CD8-positive, alpha-beta memory T cell (primary cell): ENCODE measurements around the gene C19orf12. TPM values are rescaled to one million over a fixed set of nuclear protein-coding genes. Genes with fewer than 3 reads are reported as not detected.

Experiments
- CTCF ChIA-PET: fragments of 350-600 bp; sonication (Branson Sonifier 250); formaldehyde crosslinking; loops from one replicate; lab custom pipeline; 2021; ENCODE audit warnings: antibody characterized with exemption; lab: Charles Lee
- POLR2A ChIA-PET: fragments of 350-600 bp; sonication (Branson Sonifier 250); formaldehyde crosslinking; loops from one replicate; lab custom pipeline; 2021; ENCODE audit warnings: antibody characterized with exemption; lab: Charles Lee
- DNase-seq, 5 donors: peaks; one replicate each; pipeline versions ENCODE4 v3.0.0 to v3.0.0-alpha.2; 2020 to 2022; ENCODE audit warnings: mixed read lengths in 1 of 5
- H3K27ac ChIP-seq: one replicate; pipeline ENCODE4 v1.7.0; 2013; ENCODE audit warnings: low read depth, mild to moderate bottlenecking, low read length, moderate library complexity
- H3K27me3 ChIP-seq: 2 replicates; pipeline ENCODE4 v1.7.0; 2013; ENCODE audit warnings: low read length, mild to moderate bottlenecking; ENCODE audit not compliant: insufficient read depth, poor library complexity, severe bottlenecking
- H3K36me3 ChIP-seq: 2 replicates; pipeline ENCODE4 v1.7.0; 2013; ENCODE audit warnings: mild to moderate bottlenecking, low read length, moderate library complexity; ENCODE audit not compliant: insufficient read depth
- H3K4me1 ChIP-seq: 2 replicates; pipeline ENCODE4 v1.7.0; 2013; ENCODE audit warnings: mild to moderate bottlenecking, low read length, moderate library complexity; ENCODE audit not compliant: insufficient read depth
- H3K4me3 ChIP-seq: 2 replicates; pipeline ENCODE4 v1.7.0; 2013; ENCODE audit warnings: mild to moderate bottlenecking, low read length
- H3K9me3 ChIP-seq: 2 replicates; pipeline ENCODE4 v1.7.0; 2013; ENCODE audit warnings: mild to moderate bottlenecking, low read length
- H3K27ac Mint-ChIP-seq, 8 donors: one replicate each; pipeline ENCODE4 v1.8.0; 2020 to 2021; ENCODE audit warnings: mixed read lengths in 8 of 8, mild to moderate bottlenecking in 6 of 8, inconsistent platforms in 3 of 8, moderate library complexity in 3 of 8
- H3K27me3 Mint-ChIP-seq, 2 donors: one replicate each; pipeline ENCODE4 v1.8.0; 2020 to 2021; ENCODE audit warnings: mixed read lengths in 2 of 2, mild to moderate bottlenecking in 1 of 2, moderate library complexity in 1 of 2
- H3K36me3 Mint-ChIP-seq, 3 donors: one replicate each; pipeline ENCODE4 v1.8.0; 2020 to 2021; ENCODE audit warnings: mixed read lengths in 3 of 3, inconsistent platforms in 1 of 3, mild to moderate bottlenecking in 1 of 3
- H3K4me1 Mint-ChIP-seq, 3 donors: one replicate each; pipeline ENCODE4 v1.8.0; 2020 to 2021; ENCODE audit warnings: mixed read lengths in 3 of 3, inconsistent platforms in 1 of 3, mild to moderate bottlenecking in 1 of 3
- H3K4me3 Mint-ChIP-seq, 7 donors: one replicate each; pipeline ENCODE4 v1.8.0; 2020 to 2021; ENCODE audit warnings: mixed read lengths in 7 of 7, mild to moderate bottlenecking in 6 of 7, moderate library complexity in 4 of 7, inconsistent platforms in 2 of 7
- H3K9me3 Mint-ChIP-seq, 5 donors: one replicate each; pipeline ENCODE4 v1.8.0; 2020 to 2022; ENCODE audit warnings: mixed read lengths in 5 of 5, mild to moderate bottlenecking in 3 of 5, moderate library complexity in 2 of 5, inconsistent platforms in 1 of 5
- polyA plus RNA-seq: library from polyadenylated mRNA; unstranded; fragments of 300-500 nt; fragmentation: Illumina TruSeq; gene quantifications from one replicate; pipeline ENCODE4 v1.2.3, GENCODE V29; 2021
- total RNA-seq, 2 experiments: library from RNA; stranded (reverse); gene quantifications; one replicate each; pipeline ENCODE4 v1.2.3, GENCODE V29; 2021

Gene C19orf12
- total and polyA plus RNA-seq, 3 experiments from 2014 or later, result 32.3 to 35.3 (median 33.0) TPM

GRCh38 chr19:29665215-29665825, 49.7 kb downstream of the C19orf12 start, which contains the start of gene PLEKHF1:
TSS of gene PLEKHF1 (plus strand) at chr19:29665461. CDS start at chr19:29673840, 8,379 bp downstream.
- H3K4me1 Mint-ChIP-seq, result peaks cover 37 to 43% (median 42%) of the 10 kb centered on the region in 3 donors
- peak within 1 kb of the TSS; percentile 88 to 98 (median 93) for H3K4me3 Mint-ChIP-seq
- H3K9me3 Mint-ChIP-seq, result no peaks in the 10 kb centered on the region
- no peaks in the 10 kb centered on the region for H3K27me3 Mint-ChIP-seq
- POLR2A ChIA-PET, result interaction anchor here (0.6 to 4.6 kb wide), 7 partner anchors 16 to 123 kb away, joined by 3 to 46 read pairs (median 5); partner anchors contain the start of genes C19orf12 and POP4
- no peaks in the 10 kb centered on the region for H3K36me3 ChIP-seq
- H3K27ac ChIP-seq, result peak within 1 kb of the TSS; percentile 69
- H3K36me3 Mint-ChIP-seq, result peaks cover 0 to 21% (median 2%) of the 10 kb centered on the region in 3 donors
- CTCF ChIA-PET, result interaction anchor here (0.8 to 8.4 kb wide), 15 partner anchors 8 to 63 kb away, joined by 3 to 127 read pairs (median 5); partner anchors contain the start of genes C19orf12 and POP4
- H3K9me3 ChIP-seq, result no peaks in the 10 kb centered on the region
- peak within 1 kb of the TSS; percentile 91 for H3K4me3 ChIP-seq
- peak; percentile 81 to 85 (median 82) for DNase-seq
- H3K27ac Mint-ChIP-seq, result peak within 1 kb of the TSS; percentile 89 to 100 (median 98)
- no peaks in the 10 kb centered on the region for H3K27me3 ChIP-seq
- peaks cover 50% of the 10 kb centered on the region for H3K4me1 ChIP-seq

GRCh38 chr19:29664753-29665214, 50.3 kb downstream of the C19orf12 start:
- peak overlapping the region; percentile 50 for H3K4me3 ChIP-seq
- no peaks in the 10 kb centered on the region for H3K9me3 ChIP-seq
- peak overlapping the region; percentile 78 to 93 (median 83) for H3K4me3 Mint-ChIP-seq
- H3K9me3 Mint-ChIP-seq, result no peaks in the 10 kb centered on the region
- H3K27ac ChIP-seq, result peak overlapping the region; percentile 69
- ChIA-PET CTCF (interaction anchor here (0.9 to 8.4 kb wide), 14 partner anchors 9 to 63 kb away, joined by 3 to 127 read pairs (median 14); partner anchors contain the start of genes C19orf12 and POP4), POLR2A (interaction anchor here (0.9 to 4.6 kb wide), 5 partner anchors 17 to 58 kb away, joined by 3 to 46 read pairs (median 7); partner anchors contain the start of genes C19orf12 and POP4)
- peaks cover 0 to 18% (median 2%) of the 10 kb centered on the region in 3 donors for H3K36me3 Mint-ChIP-seq
- H3K36me3 ChIP-seq, result no peaks in the 10 kb centered on the region
- H3K4me1 Mint-ChIP-seq, result peaks cover 32 to 38% (median 37%) of the 10 kb centered on the region in 3 donors
- H3K27me3 Mint-ChIP-seq, result no peaks in the 10 kb centered on the region
- peak overlapping the region; percentile 39 to 93 (median 82) for H3K27ac Mint-ChIP-seq
- no peak for DNase-seq
- H3K27me3 ChIP-seq, result no peaks in the 10 kb centered on the region
- peaks cover 50% of the 10 kb centered on the region for H3K4me1 ChIP-seq

DNA sequence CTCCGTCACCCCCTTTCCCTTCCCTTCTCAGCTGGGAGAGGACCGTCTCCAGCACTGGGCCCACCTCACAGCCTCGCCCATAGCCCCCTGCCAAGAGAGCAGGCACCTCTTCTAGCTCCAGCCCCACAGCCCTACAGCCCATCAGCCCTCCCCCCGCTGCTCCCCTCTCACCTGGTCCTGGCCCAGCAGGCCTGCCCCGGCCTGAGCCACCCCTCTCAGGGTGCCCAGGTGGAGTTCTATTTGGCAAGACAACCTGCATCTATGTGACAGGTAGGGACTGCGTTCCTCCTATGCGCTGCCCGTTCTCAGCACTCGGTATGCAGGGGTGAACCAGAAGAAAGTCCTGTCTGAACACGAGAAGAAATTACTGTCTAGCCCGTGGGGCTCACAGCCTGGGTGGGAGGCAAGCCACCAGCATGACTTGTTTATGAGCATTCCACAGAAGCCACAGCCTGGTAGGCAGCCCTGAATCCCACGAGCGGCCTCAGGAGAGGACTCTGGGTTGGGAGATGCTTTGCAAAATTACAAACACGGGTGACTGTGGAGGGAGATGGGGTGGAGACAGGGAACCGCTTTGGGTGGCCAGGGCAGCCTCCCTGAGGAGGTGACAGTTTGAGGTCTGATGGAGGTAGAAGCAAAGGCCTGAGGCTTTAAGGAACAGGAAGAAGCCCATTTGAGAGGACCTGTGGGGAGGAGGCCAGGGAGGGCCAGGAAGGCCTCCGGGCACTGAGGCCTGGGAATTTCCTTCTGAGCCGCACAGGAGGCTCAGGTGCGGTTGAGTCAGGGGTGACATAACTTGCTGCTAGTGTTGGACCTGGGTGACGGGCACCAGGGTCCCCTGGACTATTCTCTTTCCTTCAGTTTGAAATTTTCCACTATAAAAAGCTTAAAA, 51.0 kb downstream of the C19orf12 start:
- ChIA-PET POLR2A (interaction anchor here (1.5 kb wide), 1 partner anchor 41 kb away, joined by 5 read pairs; no protein-coding TSS in a partner anchor), CTCF (interaction anchor here (0.9 to 8.4 kb wide), 9 partner anchors 8 to 55 kb away, joined by 3 to 127 read pairs (median 48); partner anchors contain the start of genes C19orf12 and POP4)
- Mint-ChIP-seq H3K27ac (peak overlapping the region in 7 of 8 donors; percentile 63 to 91 (median 87)), H3K4me1 (peaks cover 25 to 31% (median 30%) of the 10 kb centered on the region in 3 donors), H3K9me3 (no peaks in the 10 kb centered on the region), H3K27me3 (no peaks in the 10 kb centered on the region), H3K36me3 (peaks cover 0 to 16% (median 0%) of the 10 kb centered on the region in 3 donors), H3K4me3 (peak overlapping the region; percentile 78 to 93 (median 83))
- H3K36me3 ChIP-seq, result no peaks in the 10 kb centered on the region
- peak overlapping the region; percentile 69 for H3K27ac ChIP-seq
- no peak overlapping the region for H3K4me3 ChIP-seq
- no peak for DNase-seq
- H3K4me1 ChIP-seq, result peaks cover 43% of the 10 kb centered on the region
- no peaks in the 10 kb centered on the region for H3K9me3 ChIP-seq
- no peaks in the 10 kb centered on the region for H3K27me3 ChIP-seq

DNA sequence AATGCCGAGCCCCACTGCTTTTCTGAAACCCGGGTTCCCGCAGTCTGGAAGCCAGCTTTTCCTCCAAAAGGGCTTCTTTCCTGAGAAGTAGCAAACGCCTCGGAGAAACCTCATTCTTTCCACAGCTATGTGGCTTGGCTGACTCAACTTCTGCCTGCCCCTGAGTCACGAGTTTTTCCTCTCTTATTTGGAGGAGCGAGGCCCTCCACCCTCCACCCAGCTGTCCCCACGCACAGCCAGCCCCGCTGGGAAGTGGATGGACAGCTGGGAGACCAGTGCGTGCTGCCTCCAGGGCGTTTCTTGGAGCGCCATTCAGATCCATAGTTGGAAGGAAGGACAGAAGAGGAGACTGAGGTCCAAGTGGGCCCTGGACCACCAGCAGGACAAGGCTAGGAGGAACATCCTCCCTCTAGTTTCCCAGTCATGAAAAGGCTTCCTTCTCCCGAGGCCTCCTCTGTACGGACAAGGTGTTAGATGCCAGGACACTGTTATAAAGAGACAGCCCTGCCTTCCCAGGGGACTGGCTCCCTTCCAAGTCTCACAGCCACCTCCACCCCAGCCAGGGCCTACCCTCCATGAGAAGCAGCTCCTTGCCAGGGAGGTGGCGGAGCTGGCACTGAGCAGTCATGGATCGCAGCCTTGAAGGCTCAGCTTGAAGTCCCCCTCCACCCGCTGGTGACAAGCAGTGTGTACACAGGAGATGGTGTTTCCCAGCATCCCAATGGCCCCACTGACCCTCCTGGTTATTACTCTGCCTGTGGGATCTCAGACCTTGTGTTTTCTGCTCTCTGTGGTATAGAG, 52.3 kb downstream of the C19orf12 start:
- Mint-ChIP-seq H3K4me3 (peak overlapping the region in 5 of 7 donors; percentile 33 to 93 (median 61)), H3K9me3 (no peaks in the 10 kb centered on the region), H3K27me3 (no peaks in the 10 kb centered on the region), H3K4me1 (peaks cover 13 to 18% (median 17%) of the 10 kb centered on the region in 3 donors), H3K27ac (peak overlapping the region in 4 of 8 donors; percentile 32 to 87 (median 58)), H3K36me3 (peaks cover 0 to 16% (median 0%) of the 10 kb centered on the region in 3 donors)
- Histone ChIP-seq H3K4me1 (peaks cover 30% of the 10 kb centered on the region), H3K27me3 (no peaks in the 10 kb centered on the region), H3K9me3 (no peaks in the 10 kb centered on the region), H3K4me3 (no peak overlapping the region), H3K36me3 (no peaks in the 10 kb centered on the region), H3K27ac (peak overlapping the region; percentile 21)
- CTCF ChIA-PET, result interaction anchor here (0.9 to 8.4 kb wide), 7 partner anchors 9 to 54 kb away, joined by 3 to 127 read pairs (median 48); partner anchors contain the start of gene POP4
- POLR2A ChIA-PET, result no interaction called here
- no peak for DNase-seq

DNA sequence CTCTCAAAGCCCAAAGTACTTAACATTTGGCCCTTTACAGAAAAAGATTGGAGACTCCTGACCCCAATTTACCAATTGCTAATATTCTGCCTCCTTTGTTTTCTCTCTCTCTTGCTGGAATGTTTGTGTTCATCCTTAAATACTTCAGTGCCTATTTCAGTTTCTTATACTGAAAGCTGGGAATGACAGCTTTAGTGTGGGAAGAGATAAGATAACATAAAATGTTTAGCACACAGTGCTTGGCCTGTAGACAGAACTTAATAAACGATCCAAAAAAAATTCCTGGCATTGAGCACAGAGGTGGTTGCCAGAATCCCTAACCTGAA, 52.8 kb downstream of the C19orf12 start:
- H3K9me3 Mint-ChIP-seq, result no peaks in the 10 kb centered on the region
- POLR2A ChIA-PET, result no interaction called here
- no peaks in the 10 kb centered on the region for H3K27me3 Mint-ChIP-seq
- no peak for DNase-seq
- Histone ChIP-seq H3K9me3 (no peaks in the 10 kb centered on the region), H3K4me3 (no peak overlapping the region), H3K4me1 (peaks cover 24% of the 10 kb centered on the region), H3K27ac (peak overlapping the region; percentile 21), H3K36me3 (no peaks in the 10 kb centered on the region), H3K27me3 (no peaks in the 10 kb centered on the region)
- CTCF ChIA-PET, result interaction anchor here (1.8 to 8.4 kb wide), 3 partner anchors 10 to 53 kb away, joined by 8 to 127 read pairs (median 18); partner anchors contain the start of gene POP4
- peak overlapping the region in 2 of 7 donors; percentile 7 to 38 for H3K4me3 Mint-ChIP-seq
- peaks cover 9 to 13% (median 12%) of the 10 kb centered on the region in 3 donors for H3K4me1 Mint-ChIP-seq
- peaks cover 0 to 13% (median 0%) of the 10 kb centered on the region in 3 donors for H3K36me3 Mint-ChIP-seq
- H3K27ac Mint-ChIP-seq, result peak overlapping the region in 1 of 8 donors; percentile 53

GRCh38 chr19:29660835-29661234, 54.2 kb downstream of the C19orf12 start:
- H3K4me3 ChIP-seq, result no peak overlapping the region
- POLR2A ChIA-PET, result no interaction called here
- Mint-ChIP-seq H3K27me3 (no peaks in the 10 kb centered on the region), H3K36me3 (peaks cover 0 to under 1% (median 0%) of the 10 kb centered on the region in 3 donors), H3K9me3 (no peaks in the 10 kb centered on the region), H3K27ac (no peak overlapping the region), H3K4me3 (no peak overlapping the region), H3K4me1 (peaks cover 4 to 5% (median 4%) of the 10 kb centered on the region in 3 donors)
- no peaks in the 10 kb centered on the region for H3K36me3 ChIP-seq
- H3K9me3 ChIP-seq, result no peaks in the 10 kb centered on the region
- peak in 1 of 5 donors; percentile 62 for DNase-seq
- H3K27ac ChIP-seq, result no peak overlapping the region
- H3K27me3 ChIP-seq, result no peaks in the 10 kb centered on the region
- CTCF ChIA-PET, result interaction anchor here (1.3 to 3.7 kb wide), 4 partner anchors 11 to 56 kb away, joined by 3 to 18 read pairs (median 6); no protein-coding TSS in a partner anchor
- peaks cover 17% of the 10 kb centered on the region for H3K4me1 ChIP-seq
